H1 (cell line): ENCODE measurements around the gene SBNO2. TPM values are rescaled to one million over a fixed set of nuclear protein-coding genes. Genes with fewer than 3 reads are reported as not detected.

ENCODE experiments used
- BACH1 ChIP-seq: IDR thresholded peaks from 2 replicates; pipeline ENCODE4 v1.6.1; 2012; ENCODE audit warnings: low read length, improper control_type of control experiment
- KDM5A ChIP-seq: fragments of 200-600 bp; IDR thresholded peaks from 2 replicates; pipeline ENCODE4 v1.7.1; 2012; ENCODE audit warnings: mild to moderate bottlenecking, low read length, inconsistent platforms, mixed read lengths
- NANOG ChIP-seq: IDR thresholded peaks from 2 replicates; pipeline ENCODE4 v1.6.1; 2011; ENCODE audit warnings: low read length, low read depth, mild to moderate bottlenecking, inconsistent platforms; ENCODE audit not compliant: insufficient read depth, poor library complexity, severe bottlenecking
- RBBP5 ChIP-seq: IDR thresholded peaks from 2 replicates; pipeline ENCODE4 v1.7.1; 2012; ENCODE audit warnings: low read depth, mild to moderate bottlenecking, inconsistent platforms, low read length, moderate library complexity, borderline replicate concordance
- RNF2 ChIP-seq: fragments of 200-900, 300-1000 bp; sonication (generic); IDR thresholded peaks from 2 replicates; pipeline ENCODE4 v1.7.1; 2016; ENCODE audit warnings: borderline replicate concordance, low read depth, mild to moderate bottlenecking, antibody characterized with exemption, low read length; ENCODE audit not compliant: poor library complexity, severe bottlenecking; ENCODE audit errors: missing control alignments
- SP1 ChIP-seq: IDR thresholded peaks from 2 replicates; pipeline ENCODE4 v1.6.1; 2011; ENCODE audit warnings: low read depth, low read length
- TEAD4 ChIP-seq: IDR thresholded peaks from 2 replicates; pipeline ENCODE4 v1.6.1; 2012; ENCODE audit warnings: low read depth, low read length, inconsistent platforms, mixed read lengths
- USF2 ChIP-seq: IDR thresholded peaks from 2 replicates; pipeline ENCODE4 v1.6.1; 2011; ENCODE audit warnings: low read length, improper control_type of control experiment
- polyA plus RNA-seq, 7 experiments: library from polyadenylated mRNA; depleted of rRNA in 3 of 7; stranded (reverse) in 5 of 7; unstranded in 2 of 7; fragments of >200 nt in 5 of 7; fragments of 200-250 nt in 2 of 7; gene quantifications; 1 replicate in 5 of 7; 2 replicates in 1 of 7; 4 replicates in 1 of 7; pipeline versions ENCODE4 v1.2.1 to v1.2.3, GENCODE V29; 2011 to 2013; ENCODE audit warnings: missing spikeins in 2 of 7, mixed read lengths in 2 of 7
- total RNA-seq: library from RNA; stranded (reverse); fragmentation: NEBNext Ultra II Directional; extraction: Animal tissue kit (Norgen Biotek cat#: 25700); gene quantifications from 2 replicates; pipeline ENCODE4 v1.2.1, GENCODE V29; 2021

Gene SBNO2
- total and polyA plus RNA-seq, 2 of the 8 experiments (the other 6 are each of a cell fraction or from before 2014, with no cell fraction given): 12.2 to 31.4 TPM

GRCh38 chr19:1145635-1146411, 28.2 kb downstream of the SBNO2 start (continued):
- no peak for TF ChIP-seq BACH1
- TF ChIP-seq KDM5A: no peak
- TF ChIP-seq USF2: no peak
- TF ChIP-seq TEAD4: no peak
- TF ChIP-seq SP1: no peak
- TF ChIP-seq RNF2: no peak
- no peak for TF ChIP-seq RBBP5
- TF ChIP-seq NANOG: no peak
